CD1c-positive myeloid dendritic cell (primary cell): ENCODE results near the gene LYL1.
"Not testable (repeated sequence)": the region's sequence is repeated elsewhere in the genome, so short reads cannot be mapped to it uniquely, and the experiment has no call there.

Experiments
- DNase-seq: peaks from one replicate; pipeline ENCODE4 v3.0.0-alpha.2; 2016; ENCODE audit errors: extremely low spot score

LYL1 gene

DNA sequence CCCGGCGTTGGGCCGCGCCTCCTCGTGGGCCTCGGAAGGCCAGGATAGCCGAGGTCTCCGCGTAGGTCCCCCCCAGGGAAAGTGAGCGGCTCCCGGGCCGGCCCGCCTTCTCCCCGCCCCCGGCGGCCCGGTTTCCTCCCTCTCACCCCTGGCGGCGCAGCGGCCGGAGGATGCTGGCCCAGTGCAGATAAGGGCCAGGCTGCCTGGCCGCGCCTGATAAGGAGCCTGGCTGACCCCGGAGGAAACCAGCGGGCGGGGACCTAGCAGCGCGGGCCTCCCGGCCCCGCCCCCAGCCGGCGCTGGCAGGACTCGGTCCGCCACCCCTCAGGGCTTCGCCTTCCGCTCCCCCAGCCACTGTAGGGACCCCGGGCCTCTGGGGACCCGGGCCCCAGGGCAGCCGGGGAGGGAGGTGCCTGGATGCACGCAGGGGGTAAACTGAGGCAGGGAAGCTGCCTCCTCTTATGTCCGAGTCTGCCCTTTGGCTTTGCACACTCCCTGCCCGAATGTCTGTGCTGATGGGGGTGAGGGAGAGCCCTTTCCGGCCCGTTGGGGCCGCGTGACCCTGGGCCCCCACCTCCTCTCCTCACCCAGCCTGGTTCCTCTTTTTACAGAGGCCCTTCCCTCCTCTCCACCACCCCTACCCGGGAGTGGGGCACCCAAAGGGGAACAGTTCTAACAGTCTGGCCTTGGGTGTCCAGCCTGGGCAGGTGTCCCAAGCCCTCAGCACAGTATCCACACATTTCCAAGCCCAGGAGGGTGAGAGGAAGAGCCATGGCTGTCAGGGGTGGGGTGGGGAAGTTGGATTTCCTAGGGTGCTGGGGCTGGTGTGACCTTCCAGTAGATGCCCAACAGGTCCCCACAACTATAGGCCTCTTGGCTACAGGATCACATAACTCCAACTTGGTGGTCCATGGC, at the start of gene LYL1:
TSS of gene LYL1 (minus strand) at position 193 of the 915 bp plus-strand sequence. CDS start 1,687 bp downstream, outside the sequence.
- DNase-seq = peak; percentile 92

DNA sequence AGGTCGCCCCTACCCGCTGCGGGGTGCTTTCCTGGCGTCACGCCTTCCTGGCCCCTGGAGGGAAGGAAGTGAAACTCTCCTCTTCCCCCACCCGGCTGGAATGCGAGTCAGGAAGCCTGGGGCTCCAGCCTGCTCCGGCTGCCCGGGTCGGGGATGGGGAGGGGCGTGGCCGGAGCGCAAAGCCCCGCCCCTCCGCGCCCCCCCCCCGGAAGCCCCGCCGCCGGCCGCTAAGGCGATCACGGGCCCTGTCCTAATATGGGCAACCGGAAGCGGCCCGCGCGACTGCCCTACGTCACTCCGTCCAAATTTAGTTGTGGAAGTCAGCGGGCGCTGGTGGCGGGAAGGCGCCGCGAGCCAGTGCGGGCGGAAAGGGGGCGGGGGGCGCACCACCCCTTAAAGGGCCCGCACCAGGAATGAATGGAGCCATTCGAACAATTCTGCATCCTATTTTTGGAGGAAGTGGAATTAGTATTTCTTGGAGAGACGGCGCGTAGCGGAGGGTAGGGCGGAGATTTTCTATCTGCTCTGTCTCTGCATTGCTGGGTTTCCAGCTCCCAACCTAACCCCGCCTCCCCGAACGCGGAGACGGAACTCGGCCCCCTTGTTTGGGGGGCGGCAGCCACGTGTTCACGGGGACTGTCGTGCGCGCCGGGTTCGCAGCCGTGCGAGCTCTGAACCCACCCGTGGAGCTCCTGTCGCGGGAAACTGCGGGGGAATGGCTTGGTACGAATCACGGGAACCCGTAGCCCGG, 49.1 kb upstream of the LYL1 start:
- peak; percentile 98 for DNase-seq

DNA sequence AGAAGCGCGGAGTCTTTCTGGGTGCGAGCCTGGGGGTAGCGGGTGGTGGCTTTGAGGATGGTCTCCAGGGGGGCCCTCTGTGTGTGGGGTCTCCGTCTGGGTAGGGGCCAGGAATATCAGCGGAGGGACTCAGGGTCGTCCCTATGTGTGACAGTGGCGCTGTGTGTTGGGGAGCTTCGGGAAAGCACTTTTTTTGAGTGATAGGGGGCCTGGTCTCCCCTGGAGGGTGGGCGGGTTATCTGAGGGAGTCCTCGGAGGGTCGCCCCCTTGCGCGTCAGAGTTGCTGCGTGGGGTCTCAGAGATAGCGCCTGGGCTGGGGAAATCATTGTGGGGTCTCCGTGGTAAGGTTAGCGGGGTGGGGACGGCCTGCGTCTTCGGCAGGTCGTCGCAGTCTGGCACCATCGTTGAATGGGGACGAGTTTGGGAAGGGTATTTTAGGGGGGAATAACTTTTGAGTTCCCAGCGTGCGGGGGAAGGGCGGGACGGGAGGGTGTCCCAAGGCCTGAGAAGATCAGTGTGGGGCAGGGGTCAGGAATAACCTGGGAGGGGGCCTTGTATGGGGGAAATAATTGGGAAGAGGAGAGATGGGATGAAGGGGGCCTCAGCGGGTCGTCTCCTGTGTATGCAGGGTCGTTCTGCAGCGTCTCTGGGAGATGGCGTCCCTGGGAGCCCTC, 48.4 kb upstream of the LYL1 start:
- DNase-seq = no peak

DNA sequence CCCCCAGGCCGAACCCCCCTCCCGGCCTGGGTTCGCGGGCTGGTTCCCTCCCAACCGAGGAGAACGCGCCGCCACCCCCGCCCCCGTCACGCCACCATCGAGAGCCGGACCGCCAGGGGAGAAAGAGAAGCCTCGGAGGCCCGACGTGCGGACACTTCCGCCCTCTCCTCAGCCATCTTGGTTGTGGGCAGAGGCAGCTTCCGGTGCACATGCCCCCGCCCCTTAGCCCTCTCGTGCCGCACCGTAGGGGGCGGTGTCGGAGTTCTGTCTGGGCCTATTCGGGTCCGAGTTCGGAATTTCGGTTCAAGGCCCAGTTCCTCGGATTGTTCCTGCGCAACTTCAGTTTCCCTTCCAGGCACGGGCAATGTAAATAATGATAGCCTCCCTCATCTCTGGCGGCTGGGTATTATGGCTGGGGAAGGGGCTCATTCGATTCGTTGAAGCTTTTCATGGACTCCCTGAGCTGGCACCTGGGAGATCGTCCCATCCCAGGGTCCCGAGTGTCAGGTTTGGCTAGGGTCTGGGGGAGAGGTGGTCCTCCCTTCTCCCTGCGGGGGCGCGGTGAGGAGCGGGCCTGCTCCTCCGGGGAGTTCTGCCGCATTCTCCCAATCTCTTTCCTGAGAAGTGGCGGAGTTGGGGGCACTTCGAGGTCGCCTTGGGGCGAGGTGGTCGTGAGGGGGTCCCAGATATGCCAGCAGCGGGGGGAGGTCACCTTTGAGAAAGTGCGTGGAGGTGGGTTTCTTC, 47.7 kb upstream of the LYL1 start, which contains the start of the genes IER2 and STX10:
TSS of gene IER2 (plus strand) at position 225 of the 744 bp plus-strand sequence. CDS start 2,776 bp downstream, outside the sequence.
TSS of gene STX10 (minus strand) at position 189 of the 744 bp plus-strand sequence. CDS start 202 bp downstream, outside the sequence.
- DNase-seq = peak; percentile 97

DNA sequence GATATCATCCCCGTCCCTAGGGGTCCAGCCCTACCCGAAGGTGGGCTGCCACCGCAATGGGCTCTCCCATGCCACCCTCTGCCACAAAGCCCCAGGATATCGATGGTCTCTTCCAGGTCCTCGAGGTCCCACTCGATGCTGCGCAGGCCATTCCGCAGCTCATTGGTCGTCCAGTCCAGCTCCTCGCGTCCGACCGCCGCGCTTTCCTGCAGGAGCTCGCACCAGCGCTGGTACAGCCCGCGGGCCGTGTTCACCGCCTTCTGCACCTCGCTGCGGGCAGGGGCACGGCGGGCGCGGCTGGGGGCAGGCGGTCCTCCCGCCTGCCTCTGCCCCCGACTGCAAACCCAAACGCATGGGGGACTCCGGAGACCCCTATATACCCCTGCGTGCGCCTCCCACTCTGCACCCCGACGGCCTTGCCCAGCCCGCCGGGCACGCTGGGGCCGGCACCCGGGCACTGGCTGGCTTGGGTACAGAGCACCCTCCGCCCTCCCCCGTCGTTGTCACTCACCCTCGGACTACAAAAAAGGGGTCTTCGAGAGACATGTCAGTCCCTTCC, 47.0 kb upstream of the LYL1 start:
- peak; percentile 44 for DNase-seq

DNA sequence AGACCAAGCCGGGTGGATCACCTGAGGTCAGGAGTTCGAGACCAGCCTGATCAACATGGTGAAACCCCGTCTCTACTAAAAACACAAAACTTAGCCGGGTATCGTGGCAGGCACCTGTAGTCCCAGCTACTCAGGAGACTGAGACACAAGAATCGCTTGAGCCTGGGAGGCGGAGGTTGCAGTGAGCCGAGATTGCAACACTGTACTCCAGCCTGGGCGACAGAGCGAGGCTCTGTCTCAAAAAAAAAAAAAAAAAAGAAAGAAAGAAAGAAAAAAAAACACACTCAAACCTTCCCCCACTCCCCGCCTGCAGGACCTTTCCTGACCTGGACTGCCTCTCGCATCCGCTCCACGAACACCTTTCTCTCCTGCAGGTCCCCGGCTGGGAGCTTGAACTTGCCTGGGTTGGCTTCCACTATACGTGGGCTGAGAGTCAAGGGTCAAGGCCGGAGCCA, 46.5 kb upstream of the LYL1 start:
- not testable (repeated sequence) for DNase-seq

DNA sequence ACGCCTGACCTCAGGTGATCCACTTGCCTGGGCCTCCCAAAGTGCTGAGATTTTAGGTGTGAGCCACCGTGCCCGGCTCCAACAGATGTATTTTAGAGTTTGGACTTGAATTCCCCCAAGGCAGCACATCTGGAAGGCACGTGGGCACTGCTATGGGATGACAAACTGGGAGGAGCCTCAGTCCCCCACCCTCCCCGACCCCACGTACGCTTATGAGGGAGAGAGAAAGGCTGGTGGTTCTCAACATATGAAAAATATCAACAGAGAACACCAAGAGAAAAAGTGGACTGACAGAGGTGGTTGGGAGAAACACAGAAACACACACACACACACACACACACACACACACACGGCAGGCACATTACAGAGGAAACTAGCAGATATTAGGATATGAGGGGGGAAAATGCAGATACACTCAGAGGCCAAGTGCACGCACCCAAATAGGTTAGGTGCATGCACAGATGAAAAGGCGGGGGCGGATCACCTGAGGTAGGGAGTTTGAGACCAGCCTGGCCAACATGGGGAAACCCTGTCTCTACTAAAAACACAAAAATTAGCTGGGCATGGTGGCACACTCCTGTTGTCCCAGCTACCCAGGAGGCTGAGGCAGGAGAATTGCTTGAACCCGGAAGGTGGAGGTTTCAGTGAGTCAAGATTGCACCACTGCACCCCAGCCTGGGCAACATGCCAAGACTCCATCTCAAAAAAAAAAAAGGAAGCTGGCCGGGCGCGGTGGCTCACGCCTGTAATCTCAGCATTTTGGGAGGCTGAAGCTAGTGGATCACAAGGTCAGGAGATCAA, 44.3 kb upstream of the LYL1 start:
- DNase-seq = peak; percentile 91

DNA sequence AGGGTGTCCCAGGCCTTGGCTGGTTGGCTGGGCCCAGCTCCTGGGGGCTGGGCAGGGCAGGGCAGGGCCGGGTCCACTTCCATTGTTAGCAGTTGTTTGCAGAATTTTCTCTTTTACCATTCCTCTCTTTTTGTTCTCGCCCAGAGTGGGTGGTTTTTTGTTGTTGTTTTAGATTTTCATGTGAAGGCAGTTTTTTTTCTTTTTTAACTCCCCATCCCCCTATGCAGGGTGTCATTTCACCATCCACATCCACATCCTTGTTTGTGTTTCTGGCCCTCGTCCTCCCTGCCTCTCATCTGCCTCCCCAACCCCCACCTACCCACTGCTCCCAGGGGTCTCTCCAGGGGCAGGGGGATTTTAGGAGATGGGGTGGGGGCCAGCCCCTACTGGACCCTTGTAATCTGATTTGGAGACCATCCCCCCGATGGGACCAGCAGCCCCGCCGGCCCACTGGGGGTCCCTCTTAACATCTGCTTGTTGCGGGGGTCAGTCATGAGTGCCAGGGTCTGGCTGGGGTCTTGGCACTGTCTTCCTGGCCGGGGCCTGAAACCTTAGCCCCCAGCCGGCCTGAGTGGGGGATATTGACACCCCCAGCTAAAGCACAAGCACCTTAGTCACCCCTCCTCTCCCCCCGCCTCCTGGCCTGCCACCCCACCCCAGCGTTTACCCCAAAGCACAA, 37.1 kb upstream of the LYL1 start:
- DNase-seq = no peak

DNA sequence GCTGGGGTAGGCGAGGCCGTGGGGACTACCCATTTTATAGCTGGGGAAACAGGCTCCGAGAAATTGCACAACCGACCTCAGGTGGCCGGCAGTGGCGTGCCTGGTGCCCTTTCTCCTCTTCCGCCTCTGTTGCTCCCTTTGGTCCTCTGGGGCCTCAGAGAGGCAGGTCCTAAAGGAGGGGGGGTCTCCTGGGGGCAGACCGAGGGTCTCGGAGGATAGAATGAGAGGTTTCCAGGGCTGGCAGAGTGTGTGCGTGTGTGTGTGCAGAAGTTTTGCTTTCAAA, 36.2 kb upstream of the LYL1 start:
- DNase-seq = no peak

DNA sequence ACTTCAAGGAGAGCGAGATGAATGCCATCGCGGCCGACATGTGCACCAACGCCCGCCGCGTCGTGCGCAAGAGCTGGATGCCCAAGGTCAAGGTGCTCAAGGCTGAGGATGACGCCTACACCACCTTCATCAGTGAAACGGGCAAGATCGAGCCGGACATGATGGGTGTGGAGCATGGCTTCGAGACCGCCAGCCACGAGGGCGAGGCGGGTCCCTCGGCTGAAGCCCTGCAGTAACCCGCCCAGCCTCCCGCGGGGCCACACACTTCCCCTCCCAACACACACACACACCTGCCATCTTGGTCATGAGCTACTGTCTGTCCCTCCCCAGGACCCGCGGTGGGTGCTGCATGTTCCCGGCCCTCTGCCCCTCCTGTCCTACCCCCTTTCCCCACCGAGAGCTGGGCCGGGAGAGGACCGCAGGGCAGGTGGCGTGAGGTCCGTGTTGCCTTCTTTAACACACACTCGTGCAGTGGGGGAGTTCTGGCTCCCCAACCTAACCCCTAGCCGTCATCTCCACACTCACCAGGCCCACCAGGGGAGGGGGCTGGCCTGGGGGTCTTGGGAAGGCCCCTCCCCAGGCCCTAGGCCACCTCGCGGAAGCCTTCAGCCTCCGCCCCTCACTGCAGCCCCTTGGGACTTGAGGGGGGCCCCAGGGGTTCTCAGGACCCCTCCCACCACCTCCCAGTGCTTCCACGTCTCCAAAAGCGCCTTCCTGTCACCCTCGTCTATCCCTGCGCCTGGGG, 35.7 kb upstream of the LYL1 start:
- no peak for DNase-seq

DNA sequence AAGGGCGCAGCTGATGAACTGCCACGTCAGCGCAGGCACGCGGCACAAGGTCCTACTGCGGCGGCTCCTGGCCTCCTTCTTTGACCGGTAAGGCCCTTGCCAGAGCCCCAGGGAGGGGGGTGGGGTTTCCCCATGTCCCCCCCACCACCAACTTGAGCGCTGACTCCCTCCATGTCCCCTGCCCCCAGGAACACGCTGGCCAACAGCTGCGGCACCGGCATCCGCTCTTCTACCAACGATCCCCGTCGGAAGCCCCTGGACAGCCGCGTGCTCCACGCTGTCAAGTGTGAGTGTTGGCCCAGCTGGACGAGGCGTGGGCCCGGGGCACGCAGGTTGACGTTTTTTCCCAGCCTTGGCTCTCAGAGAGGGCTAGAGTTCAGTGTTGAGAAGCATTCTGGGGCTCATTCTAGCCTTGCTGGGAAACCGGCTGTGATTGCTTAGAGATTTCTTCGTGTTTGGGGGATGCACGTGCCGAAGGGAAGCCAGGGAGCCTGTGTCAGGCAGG, 34.7 kb upstream of the LYL1 start:
- DNase-seq = no peak

DNA sequence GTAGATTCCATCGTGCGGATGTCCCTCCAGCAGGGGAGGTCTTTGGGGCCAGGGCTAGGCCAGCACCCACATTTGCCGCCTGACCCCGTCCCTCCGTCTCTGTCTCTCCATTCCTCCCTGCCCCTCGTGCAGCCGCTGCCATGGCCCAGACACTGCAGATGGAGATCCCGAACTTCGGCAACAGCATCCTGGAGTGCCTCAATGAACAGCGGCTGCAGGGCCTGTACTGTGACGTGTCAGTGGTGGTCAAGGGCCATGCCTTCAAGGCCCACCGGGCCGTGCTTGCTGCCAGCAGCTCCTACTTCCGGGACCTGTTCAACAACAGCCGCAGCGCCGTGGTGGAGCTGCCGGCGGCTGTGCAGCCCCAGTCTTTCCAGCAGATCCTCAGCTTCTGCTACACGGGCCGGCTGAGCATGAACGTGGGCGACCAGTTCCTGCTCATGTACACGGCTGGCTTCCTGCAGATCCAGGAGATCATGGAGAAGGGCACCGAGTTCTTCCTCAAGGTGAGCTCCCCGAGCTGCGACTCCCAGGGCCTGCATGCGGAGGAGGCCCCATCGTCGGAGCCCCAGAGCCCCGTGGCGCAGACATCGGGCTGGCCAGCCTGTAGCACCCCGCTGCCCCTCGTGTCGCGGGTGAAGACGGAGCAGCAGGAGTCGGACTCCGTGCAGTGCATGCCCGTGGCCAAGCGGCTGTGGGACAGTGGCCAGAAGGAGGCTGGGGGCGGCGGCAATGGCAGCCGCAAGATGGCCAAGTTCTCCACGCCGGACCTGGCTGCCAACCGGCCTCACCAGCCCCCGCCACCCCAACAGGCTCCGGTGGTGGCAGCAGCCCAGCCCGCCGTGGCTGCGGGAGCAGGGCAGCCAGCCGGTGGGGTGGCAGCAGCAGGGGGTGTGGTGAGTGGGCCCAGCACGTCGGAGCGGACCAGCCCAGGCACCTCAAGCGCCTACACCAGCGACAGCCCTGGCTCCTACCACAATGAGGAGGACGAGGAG, 32.7 kb upstream of the LYL1 start:
- DNase-seq = no peak

DNA sequence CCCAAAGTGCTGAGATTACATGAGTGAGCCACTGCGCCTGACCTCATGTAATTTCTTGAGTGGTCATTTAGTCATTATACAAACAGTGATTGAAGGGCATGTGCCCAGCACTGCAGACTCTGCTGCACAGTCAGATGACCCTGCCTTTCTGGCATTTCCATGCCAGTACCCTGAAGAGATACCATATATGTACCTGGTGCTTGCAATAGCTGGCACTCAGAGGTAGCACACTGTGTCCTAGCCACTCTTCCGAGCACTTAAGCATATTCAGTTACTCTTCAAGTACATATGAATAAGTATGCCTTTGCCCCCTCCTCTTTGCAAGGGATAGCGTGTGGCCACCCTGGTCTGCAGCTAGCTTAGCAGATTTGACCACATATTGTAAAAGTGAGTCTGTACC, 32.0 kb upstream of the LYL1 start:
- DNase-seq = no peak

DNA sequence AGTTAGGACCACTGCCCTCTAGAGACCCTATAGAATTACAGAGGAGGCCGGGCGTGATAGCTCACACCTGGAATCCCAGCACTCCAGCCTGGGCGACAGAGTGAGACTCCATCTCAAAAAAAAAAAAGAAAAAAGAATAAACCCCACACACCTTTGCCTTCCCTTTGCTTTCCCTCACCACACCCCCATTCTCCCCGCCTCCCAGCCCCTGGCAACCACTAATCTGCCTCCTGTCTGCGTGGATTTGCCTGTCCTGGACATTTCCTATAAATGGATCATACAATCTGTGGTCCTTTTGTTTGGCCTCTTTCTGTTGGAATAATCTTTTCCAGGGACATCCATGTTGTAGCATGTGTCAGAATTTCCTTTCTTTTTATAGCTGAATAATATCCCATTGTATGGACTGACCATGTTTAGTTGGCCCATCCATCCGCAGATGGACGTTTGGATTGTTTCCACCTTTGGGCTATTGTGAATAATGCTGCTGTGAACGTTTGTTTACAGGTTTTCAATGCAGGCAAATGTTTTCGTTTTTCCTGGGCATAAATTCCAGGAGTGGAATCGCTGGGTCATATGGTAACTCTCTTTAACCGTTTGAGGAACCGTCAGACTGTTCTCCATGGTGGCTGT, 30.7 kb upstream of the LYL1 start:
- no peak for DNase-seq

DNA sequence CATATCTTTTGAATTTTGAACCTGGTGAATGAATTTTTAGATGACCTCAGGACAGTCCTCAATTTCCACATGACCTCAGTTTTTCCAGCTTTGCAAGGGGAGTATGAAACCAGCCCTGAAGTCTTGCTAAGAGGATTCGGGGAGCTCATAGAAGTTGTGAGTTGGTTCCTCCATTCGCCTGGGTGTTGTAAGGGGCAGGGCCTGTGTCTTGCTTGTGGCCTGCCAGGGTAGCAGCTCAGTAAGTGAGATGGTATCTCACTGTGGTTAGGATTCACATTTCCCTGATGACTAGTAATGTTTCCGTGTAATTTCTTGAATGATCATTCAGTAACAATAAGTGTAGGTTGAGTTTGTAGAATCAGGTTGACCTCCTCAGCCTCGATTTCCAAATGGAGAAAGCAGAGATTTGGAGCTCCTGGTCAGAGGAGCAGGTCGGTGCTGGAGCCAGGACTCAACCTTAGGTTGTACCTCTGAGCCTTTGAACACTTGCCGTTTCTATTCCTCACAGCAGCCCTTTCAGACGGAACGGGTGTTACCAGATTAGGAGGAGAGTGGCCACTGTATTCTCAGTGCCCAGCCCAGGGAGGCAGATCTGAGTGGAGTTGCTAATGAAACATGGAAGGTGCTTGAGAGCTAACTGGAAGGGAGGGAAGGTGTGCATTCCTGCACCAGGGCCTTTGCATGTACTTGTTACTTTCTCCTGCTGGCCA, 30.0 kb upstream of the LYL1 start:
- DNase-seq = no peak

DNA sequence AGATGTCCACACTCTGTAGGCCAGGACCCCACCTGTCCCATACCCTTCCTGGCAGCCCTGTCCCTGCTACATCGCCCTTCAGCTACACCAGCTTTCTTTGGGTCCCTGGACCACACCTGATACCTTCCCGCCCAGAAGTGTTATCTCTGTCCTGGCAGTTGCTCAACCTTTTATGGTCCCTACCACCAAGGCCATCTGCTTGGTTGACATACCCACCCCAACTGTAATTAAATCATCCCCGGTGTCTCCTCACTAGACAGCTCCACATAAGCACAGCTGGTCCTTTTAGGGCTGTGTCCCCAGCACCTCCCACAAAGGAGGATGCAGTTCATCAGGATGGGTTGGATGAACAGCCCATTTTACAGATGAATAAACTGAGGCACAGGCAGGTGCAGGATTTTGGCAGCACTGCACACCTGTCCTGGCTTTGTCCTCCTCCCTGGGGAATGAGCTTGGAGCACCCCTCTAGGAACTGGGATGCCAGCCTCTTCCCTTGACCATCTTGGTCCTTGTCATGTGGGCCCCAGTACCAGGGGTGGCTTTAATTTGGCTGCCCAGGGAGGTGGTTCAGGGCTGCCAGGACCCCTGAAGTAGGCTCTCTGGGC, 28.3 kb upstream of the LYL1 start:
- no peak for DNase-seq
